HG03095 (cell line): ENCODE measurements around the gene ATP2B1.

Source experiments
- ATAC-seq: cut with Tn5 transposase; IDR thresholded peaks from one replicate; pipeline ENCODE4 v1.9.1; 2021; ENCODE audit warnings: moderate library complexity; ENCODE audit not compliant: unreplicated experiment

ATP2B1 gene

GRCh38 chr12:89544681-89545184 is 163.9 kb downstream of the ATP2B1 start:
- ATAC-seq, result no peak

- ATAC-seq, result no peak
Measured at GRCh38 chr12:89544022-89544421, 164.6 kb downstream of the ATP2B1 start.

DNA sequence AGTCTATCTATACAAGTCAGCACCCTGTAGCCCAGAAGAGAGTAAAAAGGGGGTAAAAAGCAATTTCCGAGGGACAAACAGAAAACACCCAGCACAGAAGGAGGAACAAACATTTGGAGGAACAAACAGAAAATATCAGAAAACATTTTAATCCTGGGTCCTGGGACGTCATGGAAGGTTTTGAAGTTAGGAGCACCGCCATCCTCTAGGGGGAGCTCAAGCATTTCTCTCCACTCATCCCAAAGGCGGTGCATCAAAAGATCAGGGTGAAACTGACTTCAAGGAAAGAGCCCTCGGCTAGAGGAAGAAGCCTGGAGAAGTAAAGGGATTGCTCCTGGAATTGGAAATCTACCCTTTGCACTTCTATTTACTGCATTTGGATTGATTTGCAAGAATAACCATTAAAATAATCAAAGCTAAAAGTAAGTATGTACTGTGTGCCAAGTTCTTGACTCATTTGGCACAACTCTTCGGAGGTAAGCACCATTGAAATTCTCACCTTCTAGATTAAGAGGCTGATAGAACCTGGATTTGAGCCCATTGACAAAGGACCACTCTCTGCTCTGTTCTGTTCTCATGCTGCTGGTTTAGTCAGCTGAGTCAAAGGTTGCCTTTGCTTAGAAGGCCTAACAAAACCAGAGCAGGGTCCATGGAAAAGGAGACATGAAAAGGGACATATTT is 165.6 kb downstream of the ATP2B1 start:
- peak; percentile 79 for ATAC-seq

GRCh38 chr12:89542236-89542635 is 166.4 kb downstream of the ATP2B1 start:
- no peak for ATAC-seq

DNA sequence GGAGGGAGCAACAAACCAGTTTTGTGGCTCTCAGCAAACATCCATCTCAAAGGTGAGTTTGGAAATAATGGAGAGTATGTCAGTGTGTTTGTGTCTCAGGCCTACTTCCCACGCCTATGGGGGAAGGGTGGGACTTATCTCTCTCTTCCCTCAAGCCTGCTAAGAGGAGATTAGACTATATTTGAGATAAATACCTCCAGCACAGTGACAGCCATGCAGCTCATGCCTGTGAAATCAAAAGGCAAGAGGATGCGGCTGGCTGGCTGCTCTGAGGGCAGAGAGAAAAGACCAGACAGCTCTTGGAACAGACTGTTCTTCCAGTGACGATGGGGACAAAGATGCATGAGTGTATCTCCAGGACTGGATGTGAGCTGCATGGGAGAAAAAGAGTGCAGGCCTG is 168.1 kb downstream of the ATP2B1 start:
- ATAC-seq, result no peak

DNA sequence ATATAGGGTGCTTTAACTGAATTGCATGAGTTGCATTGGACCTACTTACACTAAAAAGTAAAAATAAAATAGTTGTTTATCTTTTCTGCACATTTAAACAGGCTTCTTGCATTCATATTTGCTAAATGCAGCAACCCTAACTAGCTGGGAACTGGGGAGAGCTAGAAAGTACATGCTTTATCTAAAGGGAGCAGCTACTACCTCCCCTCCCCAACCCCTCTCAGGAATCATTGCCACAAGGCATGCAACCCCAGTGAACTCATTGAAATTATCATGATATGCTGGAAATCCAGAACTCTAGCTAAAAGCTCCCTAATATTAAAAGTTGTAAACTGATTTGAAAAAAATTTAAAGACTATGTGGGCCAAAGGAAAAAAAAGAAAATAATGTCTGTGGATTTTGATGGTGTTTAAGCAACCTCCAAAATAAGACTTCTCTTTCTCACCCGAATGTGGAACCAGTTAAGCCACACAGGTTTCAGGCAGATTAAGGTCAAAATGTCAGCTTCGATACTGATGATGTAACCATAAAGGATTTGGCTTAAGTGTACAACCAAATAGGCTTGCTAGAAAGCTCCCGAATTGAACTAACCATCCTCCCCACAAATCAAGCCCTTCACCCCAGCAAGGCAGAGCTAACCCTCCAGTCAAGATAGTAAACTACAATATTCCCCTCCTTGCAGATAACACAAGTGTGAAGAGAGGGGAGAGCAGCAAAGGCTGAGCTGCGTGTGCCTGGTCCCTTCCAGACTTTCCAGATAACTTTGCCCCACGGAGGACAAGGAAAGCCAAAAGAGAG is 169.0 kb downstream of the ATP2B1 start:
- ATAC-seq, result no peak

DNA sequence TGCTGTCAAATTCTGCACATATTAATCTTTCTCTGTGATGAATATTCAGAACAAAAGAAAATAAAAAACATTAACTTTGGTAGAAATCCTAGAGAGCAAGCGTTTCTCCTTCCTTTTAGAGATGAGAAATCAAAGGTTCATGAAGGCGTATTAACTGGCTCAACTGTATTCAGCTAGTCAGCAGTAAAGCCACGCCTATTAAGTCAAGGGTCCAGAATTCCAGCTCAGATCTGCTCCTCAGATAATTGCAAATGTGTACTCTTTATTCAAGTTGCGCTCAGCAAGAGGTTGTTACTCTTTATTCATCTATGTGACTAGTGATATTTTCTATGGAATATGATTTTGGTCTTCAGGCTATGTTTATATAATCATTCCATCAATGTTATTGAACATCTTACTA is 169.7 kb downstream of the ATP2B1 start:
- ATAC-seq, result no peak
